Heart right ventricle (tissue), 16 donors: Measurements from ENCODE around the gene TRRAP. TPM values are rescaled to one million over a fixed set of nuclear protein-coding genes. Genes with fewer than 3 reads are reported as not detected.

ENCODE experiments used
- ATAC-seq, 8 donors: fragments of 200-7000 bp; cut with Tn5 transposase; one replicate each; pipeline ENCODE4 v1.9.1; 2020; ENCODE audit warnings: mild to moderate bottlenecking in 8 of 8, moderate library complexity in 8 of 8, moderate number of reproducible peaks in 1 of 8
- DNase-seq, 2 donors: peaks; one replicate each; pipeline ENCODE4 v3.0.0-alpha.2; 2020
- H3K27ac ChIP-seq, 10 donors: fragments of 200-600 bp; sonication (generic) in 2 of 10; one replicate each; pipeline versions ENCODE4 v1.5.0 to v1.8.0; 2020 to 2022; ENCODE audit warnings: mild to moderate bottlenecking in 3 of 10
- H3K27me3 ChIP-seq, 7 donors: fragments of 200-600 bp; one replicate each; pipeline ENCODE4 v1.8.0; 2021 to 2022; ENCODE audit warnings: mild to moderate bottlenecking in 2 of 7
- H3K36me3 ChIP-seq, 9 donors: fragments of 200-600 bp; sonication (generic) in 1 of 9; one replicate each; pipeline versions ENCODE4 v1.5.0 to v1.8.0; 2020 to 2022; ENCODE audit warnings: mild to moderate bottlenecking in 2 of 9
- H3K4me1 ChIP-seq, 9 donors: fragments of 200-600 bp; sonication (generic) in 1 of 9; one replicate each; pipeline versions ENCODE4 v1.5.0 to v1.8.0; 2020 to 2022; ENCODE audit warnings: mild to moderate bottlenecking in 4 of 9
- H3K4me3 ChIP-seq, 10 donors: fragments of 200-600 bp; sonication (generic) in 2 of 10; one replicate each; pipeline versions ENCODE4 v1.5.0 to v1.8.0; 2020 to 2022; ENCODE audit warnings: mild to moderate bottlenecking in 7 of 10, moderate library complexity in 2 of 10
- H3K9me3 ChIP-seq, 11 donors: fragments of 200-600 bp in 10 of 11; sonication (generic) in 2 of 11; one replicate each; pipeline versions ENCODE4 v1.5.0 to v1.8.0; 2013 to 2022; ENCODE audit warnings: mild to moderate bottlenecking in 2 of 11, control low read depth in 1 of 11, moderate library complexity in 1 of 11
- CTCF ChIP-seq, 9 donors: fragments of 200-600 bp; sonication (generic) in 2 of 9; IDR thresholded peaks; one replicate each; pipeline versions ENCODE4 v1.5.0 to v1.8.0; 2021 to 2022; ENCODE audit warnings: antibody characterized with exemption in 9 of 9, mild to moderate bottlenecking in 5 of 9, moderate library complexity in 1 of 9
- WGBS, 2 donors: extraction: QIAGEN DNeasy Blood & Tissue Kit; methylation state at CpG; one replicate each; pipeline ENCODE4 v1.1.7; 2013; ENCODE audit warnings: inconsistent platforms in 1 of 2; 5-methylcytosine and 5-hydroxymethylcytosine counted together
- intact Hi-C, 10 donors: fragments of 100-400 bp; cut with DNase I; formaldehyde crosslinking; loops; one replicate each; pipeline versions ENCODE4 v1.11.1 to v1.14.2; 2022
- polyA plus RNA-seq, 2 donors: library from polyadenylated mRNA; stranded (reverse); fragments of 200-250 nt; gene quantifications; one replicate each; pipeline ENCODE4 v1.2.3, GENCODE V29; 2013
- total RNA-seq, 10 donors: library from RNA; stranded (reverse); fragmentation: NEBNext Ultra II Directional in 3 of 10; extraction: Animal tissue kit (Norgen Biotek cat#: 25700) in 3 of 10; gene quantifications; one replicate each; pipeline versions ENCODE4 v1.2.1 to v1.2.4, GENCODE V29; 2021 to 2023
- donor health status: Arrhythmogenic right ventricular cardiomyopathy.
- donor health status: ischemic (EF 13 %, LVEDD 7.1; RV severe dilation, severe dysfunction).
- donor health status: healthy with polysubstance abuse.
- donor health status: DM: no; HTN: yes; CAD: no.
- donor health status: DM: no; HTN: no; CAD: no.
- donor health status: ischemic (EF 25% LVEDD 6.9; RV normal size, moderate dysfunction).
- donor health status: ischemic (EF 25% LVEDD 5.7; RV mildly dilated, moderate dysfunction).
- donor health status: healthy.
- donor health status: DM: yes; HTN: yes; CAD: no.
- donor health status: Ischemic cardiomyopathy.
- donor health status: ischemic (EF 35%, LVEDD 5.7; RV mildly dilated, moderate dysfunction).
- donor health status: nonischemic (EF 11% LVEDD 7.7; RV severe dilation, severe dysfunction).
- donor health status: DM: yes; HTN: yes; CAD: no.
- donor health status: PGD.
- donor health status: ischemic (EF 29% LVEDD 5.4; RV normal size, mild dysfunction).
- donor health status: nonischemic (EF 23%, LVEDD 6.1; RV moderate dilation, normal function).

Gene TRRAP
- total and polyA plus RNA-seq, 12 donors: 4.8 to 25.1 (median 21.3) TPM

GRCh38 chr7:99046722-99047121, 168.4 kb downstream of the TRRAP start:
- no peak for DNase-seq
- H3K4me3 ChIP-seq: no peak overlapping the region
- no peaks in the 10 kb centered on the region for H3K27me3 ChIP-seq
- intact Hi-C loops: loop anchor here in 4 of 10 donors (10.0 kb wide), 3 partner anchors 98 to 368 kb away; partner anchors contain the start of gene SMURF1 (in 2 of the 4)
- TF ChIP-seq CTCF (IDR thresholded peaks at IDR 0.05): no peak
- H3K27ac ChIP-seq: no peak overlapping the region
- 90 to 94% methylated on average over 8 of the region's 8 CpGs for WGBS, 2 donors
- peaks cover 0 to 100% (median 60%) of the 10 kb centered on the region in 9 donors for H3K36me3 ChIP-seq
- no peak for ATAC-seq
- no peaks in the 10 kb centered on the region for H3K9me3 ChIP-seq
- peaks cover 0 to 16% (median 0%) of the 10 kb centered on the region in 9 donors for H3K4me1 ChIP-seq

- intact Hi-C loops: loop anchor here in 4 of 10 donors (10.0 kb wide), 3 partner anchors 97 to 367 kb away; partner anchors contain the start of gene SMURF1 (in 2 of the 4)
- ATAC-seq: no peak
- Histone ChIP-seq H3K9me3 (no peaks in the 10 kb centered on the region), H3K27ac (no peak overlapping the region), H3K27me3 (no peaks in the 10 kb centered on the region), H3K36me3 (peaks cover 0 to 100% (median 61%) of the 10 kb centered on the region in 9 donors), H3K4me3 (no peak overlapping the region), H3K4me1 (peaks cover 0 to 8% (median 0%) of the 10 kb centered on the region in 9 donors)
- no peak for DNase-seq
- WGBS, 2 donors: 93 to 94% methylated on average over 15 of the region's 15 CpGs
- TF ChIP-seq CTCF (IDR thresholded peaks at IDR 0.05): no peak
These were observed 169.3 kb downstream of the TRRAP start for GRCh38 chr7:99047526-99048077.

- H3K27me3 ChIP-seq: no peaks in the 10 kb centered on the region
- intact Hi-C loops: loop anchor here in 1 of 10 donors (10.0 kb wide), 1 partner anchor 94 kb away; the partner anchor contains the start of gene SMURF1
- H3K9me3 ChIP-seq: no peaks in the 10 kb centered on the region
- H3K4me3 ChIP-seq: no peak overlapping the region
- TF ChIP-seq CTCF (IDR thresholded peaks at IDR 0.05): no peak
- no peak overlapping the region for H3K27ac ChIP-seq
- H3K36me3 ChIP-seq: peaks cover 0 to 100% (median 57%) of the 10 kb centered on the region in 9 donors
- ATAC-seq (no peak), DNase-seq (no peak)
- H3K4me1 ChIP-seq: no peaks in the 10 kb centered on the region
- 61 to 72% methylated on average over 2 of the region's 2 CpGs for WGBS, 2 donors
These were observed 172.6 kb downstream of the TRRAP start for GRCh38 chr7:99050971-99051370.

DNA sequence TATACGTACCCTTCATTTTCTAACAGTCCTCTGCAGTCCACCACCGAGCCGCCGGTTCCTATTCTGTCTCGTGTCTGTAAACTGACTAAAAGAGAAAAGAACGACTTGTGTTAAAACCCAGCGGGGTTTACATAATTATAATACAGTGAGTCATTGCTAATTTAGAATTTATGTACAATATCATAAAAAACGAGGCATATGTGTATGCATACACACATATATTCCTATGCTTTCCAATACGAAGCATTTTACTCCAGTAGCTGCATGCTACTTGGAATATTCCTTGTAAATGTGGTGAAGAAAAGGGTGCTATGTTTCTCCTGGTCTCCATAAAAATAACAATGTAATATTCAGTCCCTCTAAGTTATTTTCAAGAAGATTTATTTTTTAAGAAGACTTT, 176.4 kb downstream of the TRRAP start:
- H3K4me3 ChIP-seq: no peak overlapping the region
- peaks cover 0 to 98% (median 49%) of the 10 kb centered on the region in 9 donors for H3K36me3 ChIP-seq
- H3K27me3 ChIP-seq: no peaks in the 10 kb centered on the region
- TF ChIP-seq CTCF (IDR thresholded peaks at IDR 0.05): no peak
- ATAC-seq (no peak), DNase-seq (no peak)
- intact Hi-C loops: loop anchor here in 1 of 10 donors (10.0 kb wide), 1 partner anchor 90 kb away; the partner anchor contains the start of gene SMURF1
- no peaks in the 10 kb centered on the region for H3K9me3 ChIP-seq
- H3K4me1 ChIP-seq: no peaks in the 10 kb centered on the region
- no peak overlapping the region for H3K27ac ChIP-seq
- WGBS, 2 donors: 94 to 96% methylated on average over 9 of the region's 9 CpGs
